Epidermal melanocyte (primary cell): ENCODE results near the gene PHC2.

Experiments used
- DNase-seq: peaks from one replicate; pipeline ENCODE4 v3.0.0; 2011; ENCODE audit warnings: low spot score; ENCODE audit not compliant: insufficient read length

The PHC2 gene

GRCh38 chr1:33454646-33455282 is 23.9 kb upstream of the PHC2 start:
- DNase-seq: no peak

GRCh38 chr1:33446590-33446989 is 15.7 kb upstream of the PHC2 start:
- no peak for DNase-seq

GRCh38 chr1:33445108-33445507 is 14.2 kb upstream of the PHC2 start:
- no peak for DNase-seq

- no peak for DNase-seq
Measured at GRCh38 chr1:33443705-33444180, 12.8 kb upstream of the PHC2 start.

GRCh38 chr1:33443080-33443704 is 12.3 kb upstream of the PHC2 start:
- no peak for DNase-seq

GRCh38 chr1:33442141-33442540 is 11.2 kb upstream of the PHC2 start:
- DNase-seq: no peak

GRCh38 chr1:33441088-33441745 is 10.3 kb upstream of the PHC2 start:
- DNase-seq: no peak

GRCh38 chr1:33439662-33440061 is 8.8 kb upstream of the PHC2 start:
- DNase-seq: no peak

GRCh38 chr1:33438364-33439160 is 7.7 kb upstream of the PHC2 start:
- DNase-seq: no peak

GRCh38 chr1:33436557-33437285 is 5.8 kb upstream of the PHC2 start:
- peak; percentile 38 for DNase-seq

GRCh38 chr1:33435096-33435820 is 4.4 kb upstream of the PHC2 start:
- DNase-seq: no peak

- DNase-seq: no peak
Measured at GRCh38 chr1:33434363-33434750, 3.5 kb upstream of the PHC2 start.

GRCh38 chr1:33433509-33434362 is 2.8 kb upstream of the PHC2 start:
- peak; percentile 31 for DNase-seq

GRCh38 chr1:33429856-33430691 is 821 bp downstream of the PHC2 start:
- DNase-seq: no peak

- no peak for DNase-seq
Measured at GRCh38 chr1:33429332-33429731, 1.6 kb downstream of the PHC2 start.

- DNase-seq: no peak
Measured at GRCh38 chr1:33428661-33429060, 2.2 kb downstream of the PHC2 start.

GRCh38 chr1:33426916-33427315 is 4.0 kb downstream of the PHC2 start:
- DNase-seq: no peak

- DNase-seq: no peak
Measured at GRCh38 chr1:33425900-33426299, 5.0 kb downstream of the PHC2 start.

- DNase-seq: no peak
Measured at GRCh38 chr1:33424610-33425009, 6.3 kb downstream of the PHC2 start.
